ENCODE measurements around the gene CRISPLD2.

CRISPLD2 gene

GRCh38 chr16:84940670-84941551, 121.1 kb downstream of the CRISPLD2 start:
- DNase-seq: peak; percentile 50

DNA sequence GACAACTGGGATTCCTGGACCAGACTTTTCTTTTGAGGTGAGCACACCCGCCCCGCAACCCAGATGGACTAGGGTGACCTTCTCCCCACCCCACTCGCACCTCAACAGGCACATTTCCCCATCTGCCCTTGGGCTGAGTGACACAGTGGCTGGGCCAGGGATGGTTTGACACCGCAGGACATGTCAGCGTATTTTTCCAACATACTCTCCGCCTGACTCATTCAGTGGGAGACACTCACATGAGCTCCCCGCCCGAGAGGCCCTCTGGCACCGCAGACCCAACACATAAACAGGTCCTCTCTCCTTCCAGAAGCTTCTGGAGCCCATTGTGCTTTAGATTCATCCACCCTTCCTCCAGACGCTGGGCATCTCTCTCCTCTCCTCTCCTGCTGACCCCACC, 122.1 kb downstream of the CRISPLD2 start:
- DNase-seq: no peak

DNA sequence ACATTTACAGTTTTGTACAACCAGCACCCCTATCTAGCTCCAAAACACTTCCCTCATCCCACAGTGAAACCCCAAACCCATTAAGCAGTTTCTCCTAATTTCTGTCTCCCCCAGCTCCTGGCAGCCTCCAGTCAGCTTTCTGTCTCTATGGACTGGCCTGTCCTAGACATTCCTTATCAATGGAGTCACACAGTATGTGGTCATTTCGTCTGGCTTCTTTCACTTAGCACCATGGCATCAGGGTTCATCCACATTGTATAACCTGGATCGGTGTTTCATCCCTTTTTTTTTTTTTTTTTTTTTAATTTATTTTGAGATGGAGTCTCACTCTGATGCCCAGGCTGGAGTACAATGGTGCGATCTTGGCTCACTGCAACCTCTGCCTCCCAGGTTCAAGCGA, 123.0 kb downstream of the CRISPLD2 start:
- DNase-seq: peak; percentile 53

DNA sequence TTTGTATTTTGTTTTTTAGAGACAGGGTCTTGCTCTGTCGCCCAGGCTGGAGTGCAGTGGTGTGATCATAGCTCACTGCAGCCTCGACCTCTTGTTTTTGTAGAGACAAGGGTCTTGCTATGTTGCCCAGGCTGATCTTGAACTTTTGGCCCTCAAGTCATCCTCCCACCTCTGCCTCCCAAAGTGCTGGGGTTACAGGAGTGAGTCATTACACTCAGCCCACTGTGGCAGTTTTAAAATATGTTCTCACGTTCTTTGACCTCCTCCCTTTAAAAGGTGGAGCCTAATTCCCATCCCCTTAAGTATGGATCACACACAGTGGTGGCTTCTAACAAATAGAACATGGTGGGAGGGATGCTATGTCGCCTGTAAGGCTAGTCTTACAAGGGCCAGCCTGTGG, 123.8 kb downstream of the CRISPLD2 start:
- DNase-seq: no peak

DNA sequence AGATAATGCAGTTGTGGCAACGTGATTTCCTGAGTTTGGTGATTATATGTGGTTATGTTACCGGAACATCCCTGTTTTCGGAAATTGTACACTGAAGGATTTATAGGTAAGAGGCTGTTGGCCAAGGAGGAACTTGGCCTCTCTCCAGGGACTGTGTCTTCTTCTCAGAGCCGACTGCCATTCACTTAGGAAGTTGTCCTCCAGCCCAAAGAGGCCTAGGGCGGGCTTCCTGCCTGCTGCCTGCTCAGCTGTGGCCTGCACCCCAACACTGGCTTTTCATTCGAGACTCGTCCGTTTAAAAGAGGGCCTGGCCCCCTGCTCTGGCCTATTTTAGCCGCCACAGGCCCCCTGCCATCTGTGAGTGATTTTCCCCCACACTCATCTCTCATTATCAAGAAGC, 127.2 kb downstream of the CRISPLD2 start:
- no peak for DNase-seq

DNA sequence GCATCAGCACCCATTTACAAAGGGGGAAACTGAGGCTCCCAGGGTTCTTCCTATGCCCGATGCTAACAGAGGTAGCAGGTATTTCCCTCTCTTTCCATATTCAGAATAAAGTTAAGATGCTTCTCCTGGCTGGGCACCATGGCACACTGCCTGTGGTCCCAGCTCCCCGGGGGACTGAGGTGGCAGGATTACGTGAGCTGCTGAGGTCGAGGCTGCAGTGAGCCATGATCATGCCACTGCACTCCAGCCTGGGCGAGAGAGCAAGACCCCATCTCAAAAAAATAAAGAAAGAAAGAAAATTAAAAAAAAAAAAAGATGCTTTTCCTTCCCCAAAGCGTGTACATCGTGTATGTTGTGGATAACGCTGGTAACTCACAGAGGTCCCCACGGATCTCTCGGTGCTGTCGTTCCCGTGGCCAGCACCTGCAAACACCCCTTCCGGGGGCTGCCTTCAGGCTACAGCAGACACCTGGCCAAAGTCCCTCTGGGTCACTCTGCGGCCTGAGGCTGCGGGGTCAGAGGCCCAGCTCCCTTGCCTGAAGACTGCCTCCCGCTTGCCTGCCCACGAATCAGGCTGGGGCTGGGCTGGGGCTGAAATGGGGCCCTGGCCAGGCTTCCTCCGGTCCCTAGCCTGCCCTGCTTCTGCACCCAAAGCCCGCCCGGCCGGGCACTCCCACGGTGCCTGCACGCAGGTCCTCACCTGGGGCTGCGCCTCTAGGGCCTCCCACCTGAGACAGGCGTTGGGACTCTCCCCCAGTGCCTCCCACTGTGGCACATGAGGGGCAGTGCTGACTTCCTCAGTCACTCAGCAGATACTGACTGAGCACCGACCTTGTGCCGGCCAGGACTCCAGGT, 128.4 kb downstream of the CRISPLD2 start:
- DNase-seq: no peak

DNA sequence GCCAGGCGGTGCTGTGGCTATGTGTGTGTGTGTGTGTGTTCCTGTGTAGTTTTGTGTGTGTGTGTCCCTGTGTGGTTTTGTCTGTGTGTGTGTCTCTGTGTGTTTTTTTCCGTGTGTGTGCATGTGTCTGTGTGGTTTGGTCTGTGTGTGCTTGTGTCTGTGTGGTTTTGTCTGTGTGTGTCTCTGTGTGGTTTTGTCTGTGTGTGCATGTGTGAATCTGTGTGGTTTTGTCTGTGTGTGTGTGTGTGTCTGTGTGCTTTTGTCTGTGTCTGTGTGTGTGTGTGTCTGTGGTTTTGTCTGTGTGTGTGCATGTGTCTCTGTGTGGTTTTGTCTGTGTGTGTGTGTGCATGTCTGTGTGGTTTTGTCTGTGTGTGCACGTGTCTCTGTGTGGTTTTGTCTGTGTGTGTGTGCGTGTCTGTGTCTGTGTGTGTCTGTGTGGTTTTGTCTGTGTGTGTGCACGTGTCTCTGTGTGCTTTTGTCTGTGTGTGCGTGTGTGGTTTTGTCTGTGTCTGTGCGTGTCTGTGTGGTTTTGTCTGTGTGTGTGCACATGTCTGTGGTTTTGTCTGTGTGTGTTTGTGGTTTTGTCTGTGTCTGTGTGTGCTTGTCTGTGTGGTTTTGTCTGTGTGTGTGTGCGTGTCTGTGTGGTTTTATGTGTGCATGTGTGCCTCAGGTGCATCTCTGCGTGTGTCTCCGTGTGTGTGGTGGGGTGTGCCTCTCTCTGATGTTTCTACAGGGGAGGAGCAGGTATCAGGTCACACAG, 129.2 kb downstream of the CRISPLD2 start:
- no peak for DNase-seq

DNA sequence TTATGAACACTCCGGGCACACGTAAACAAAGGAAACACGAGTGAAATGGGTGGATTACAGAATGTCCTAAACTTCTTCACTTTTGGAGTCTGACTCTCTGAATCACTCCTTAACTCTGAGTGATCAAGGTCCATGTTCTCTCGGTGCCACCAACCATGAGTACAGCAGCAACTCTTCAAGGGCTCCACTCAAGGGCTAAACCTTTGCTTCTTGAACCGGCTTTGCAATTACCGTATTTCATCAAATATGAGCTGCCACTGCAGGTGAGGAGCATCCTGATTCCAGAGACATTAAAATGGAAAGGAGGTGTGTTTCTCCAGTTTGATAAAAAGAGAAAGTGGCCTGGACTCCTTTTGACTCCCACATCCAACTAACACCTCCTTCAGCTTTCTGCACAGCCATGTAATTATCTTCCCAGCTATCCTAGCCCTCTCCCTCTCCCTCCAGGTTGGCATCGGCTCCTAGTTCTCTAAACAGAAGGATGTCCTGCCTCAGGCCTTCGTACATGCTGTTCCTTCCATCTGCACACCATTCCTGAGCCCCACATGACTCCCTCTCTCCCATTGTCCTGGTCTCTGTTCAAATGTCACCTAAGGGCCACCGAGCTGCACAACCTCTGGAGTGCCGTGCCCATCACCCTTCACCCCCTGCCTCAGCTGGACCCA, 130.1 kb downstream of the CRISPLD2 start:
- no peak for DNase-seq

GRCh38 chr16:84950906-84951305, 131.1 kb downstream of the CRISPLD2 start:
- peak; percentile 27 for DNase-seq

DNA sequence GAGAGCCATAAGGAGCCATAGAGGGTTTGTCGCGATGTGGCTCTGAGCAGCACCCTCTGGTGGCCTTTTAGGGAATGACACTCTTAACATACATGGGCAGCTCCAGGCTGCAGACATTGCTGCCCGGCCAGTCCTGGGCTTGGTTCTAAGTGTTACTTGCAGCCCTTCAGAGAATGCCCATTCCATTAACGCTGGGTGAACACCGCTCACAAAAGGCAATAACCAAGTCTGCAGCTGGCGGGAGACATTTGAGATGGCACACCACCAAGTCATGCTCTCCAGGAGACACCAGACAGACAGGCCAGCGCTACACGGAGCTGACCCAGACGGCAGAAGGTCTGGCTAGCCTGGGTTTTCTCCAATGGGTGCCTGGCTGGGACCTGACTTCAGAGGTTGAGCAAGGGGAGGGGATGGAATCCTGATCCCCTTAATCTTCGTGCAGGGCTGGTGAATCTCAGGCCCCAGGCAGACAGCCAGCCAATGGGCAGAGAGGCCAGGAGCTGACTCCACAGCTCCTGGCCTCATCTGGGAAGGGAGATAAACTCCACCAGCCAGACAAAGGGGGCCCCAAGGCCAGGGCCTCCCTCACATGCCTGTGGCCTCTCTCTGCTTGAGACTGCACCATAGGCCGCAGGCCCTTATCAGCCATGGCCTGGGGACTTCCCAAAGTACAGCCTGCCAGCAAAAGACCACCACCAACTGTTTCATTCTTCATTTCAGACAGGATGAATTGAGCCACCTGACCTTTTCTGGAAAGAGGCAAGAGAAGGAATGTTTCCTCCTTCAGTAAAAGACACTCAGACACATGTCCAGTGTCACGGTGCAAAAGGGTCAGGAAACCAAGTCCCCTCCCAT, 132.8 kb downstream of the CRISPLD2 start:
- peak; percentile 76 for DNase-seq

DNA sequence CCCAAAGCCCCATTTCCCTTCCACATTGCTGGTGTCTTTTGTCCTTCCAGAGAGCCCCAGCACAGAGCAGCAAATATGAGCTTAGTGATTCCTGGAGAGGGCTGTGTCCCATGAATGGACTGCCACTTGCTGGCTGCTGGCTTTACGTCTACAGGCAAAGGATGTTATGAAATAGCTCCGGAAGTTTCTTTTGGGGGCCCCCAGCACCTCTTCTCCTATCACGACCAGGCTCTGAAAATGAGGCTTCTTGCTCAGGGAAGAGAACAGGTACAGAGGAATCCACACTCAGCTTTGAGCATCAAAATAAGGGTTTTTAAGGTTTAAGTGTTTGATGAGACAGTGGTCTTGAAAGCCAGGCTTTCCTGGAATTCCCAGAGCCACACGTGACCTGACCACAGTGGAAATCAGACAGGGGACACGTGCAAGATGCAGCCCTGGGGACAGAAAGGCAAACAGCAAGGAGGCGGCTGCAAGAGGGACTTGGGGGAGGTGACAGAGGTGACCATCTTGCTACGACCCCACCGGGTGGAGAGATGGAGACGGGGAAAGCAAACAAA, 133.5 kb downstream of the CRISPLD2 start:
- DNase-seq: no peak

GRCh38 chr16:84955427-84955826, 135.6 kb downstream of the CRISPLD2 start:
- no peak for DNase-seq

DNA sequence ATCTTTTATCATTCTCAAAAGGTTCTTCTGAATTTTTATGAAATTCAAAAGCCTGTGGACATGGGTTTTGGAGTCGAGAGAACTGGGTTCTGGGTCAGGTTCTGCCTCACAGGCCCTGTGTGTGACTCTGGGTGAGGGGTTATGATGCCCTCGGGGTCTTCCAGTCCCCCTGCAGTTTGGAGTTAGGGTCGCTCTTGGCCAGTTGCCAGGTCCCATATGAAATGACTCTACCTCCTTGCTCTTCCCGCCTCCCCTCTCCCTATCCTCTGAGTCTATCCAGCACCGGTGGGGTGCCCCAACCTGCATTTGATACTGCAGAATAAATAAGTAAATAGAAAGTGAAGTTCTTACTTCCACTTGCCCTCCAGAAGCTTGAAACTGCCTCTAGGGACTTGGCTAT, 137.4 kb downstream of the CRISPLD2 start:
- no peak for DNase-seq

DNA sequence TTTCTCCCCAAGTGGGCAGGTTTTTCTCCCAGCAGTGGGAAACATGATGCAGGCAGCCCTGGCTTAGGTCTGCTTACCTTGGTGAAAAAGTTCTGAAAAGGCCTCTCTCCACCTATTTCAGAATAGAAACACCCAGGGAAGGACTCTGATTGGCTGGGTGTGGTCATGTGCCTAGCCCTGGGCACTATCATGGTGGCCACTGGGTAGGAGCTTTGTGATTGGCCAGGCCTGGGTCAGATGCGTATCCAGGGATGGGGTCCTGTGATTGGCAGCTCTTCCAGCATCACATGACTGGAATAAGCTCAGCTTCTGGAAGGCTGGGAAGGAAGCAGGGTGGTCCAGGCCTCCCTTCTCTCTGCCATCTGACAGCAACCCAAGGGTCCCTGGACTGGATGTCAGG, 138.0 kb downstream of the CRISPLD2 start:
- no peak for DNase-seq
